Vagina (tissue), 2 donors: ENCODE results near the gene RFTN1.

ENCODE experiments used
- POLR2A ChIP-seq, 2 donors: fragments of 450-650 bp; IDR thresholded peaks; one replicate each; pipeline ENCODE4 v1.6.1; 2017; ENCODE audit warnings: antibody characterized with exemption in 2 of 2, mild to moderate bottlenecking in 2 of 2, moderate library complexity in 2 of 2
- TF ChIP-seq, protein P1 (sequence below), 3 experiments: fragments of 450-650 bp in 2 of 3; fragments of 200-600 bp in 1 of 3; sonication (generic) in 1 of 3; IDR thresholded peaks; one replicate each; pipeline ENCODE4 v1.5.1; 2017 to 2019; ENCODE audit warnings: antibody characterized with exemption in 3 of 3, mild to moderate bottlenecking in 2 of 3, moderate library complexity in 2 of 3

DNA sequence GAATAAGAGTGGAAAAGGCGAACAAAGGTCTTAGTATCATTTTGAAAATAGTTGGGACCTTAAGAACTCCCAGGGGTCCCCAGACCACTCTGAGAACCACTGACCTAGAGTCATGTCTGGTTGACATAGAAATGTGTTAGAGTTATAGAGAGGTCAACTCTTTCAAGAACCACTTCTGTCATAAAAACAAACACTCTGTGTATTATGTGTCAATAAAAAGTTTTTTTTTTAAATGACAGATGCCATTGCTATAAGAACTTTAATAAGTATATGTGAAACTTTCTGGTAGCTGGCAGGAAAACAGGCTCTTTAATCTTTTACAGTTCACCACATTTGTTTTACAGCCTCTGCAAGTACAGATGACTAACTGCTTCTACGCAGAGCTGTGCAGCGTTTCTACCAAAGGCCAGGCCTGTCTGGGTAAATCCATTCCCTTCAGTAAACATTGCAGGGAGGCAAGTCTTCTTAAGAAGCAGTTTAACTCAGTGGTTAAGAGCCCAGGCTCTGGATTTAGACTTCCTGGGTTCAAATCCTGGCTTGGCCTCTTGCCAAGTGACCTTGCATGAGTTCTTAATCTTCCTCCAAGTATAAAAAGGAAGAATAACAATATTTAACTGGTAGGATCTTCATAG lies 56.6 kb downstream of the RFTN1 start:
- TF ChIP-seq, protein P1, sequence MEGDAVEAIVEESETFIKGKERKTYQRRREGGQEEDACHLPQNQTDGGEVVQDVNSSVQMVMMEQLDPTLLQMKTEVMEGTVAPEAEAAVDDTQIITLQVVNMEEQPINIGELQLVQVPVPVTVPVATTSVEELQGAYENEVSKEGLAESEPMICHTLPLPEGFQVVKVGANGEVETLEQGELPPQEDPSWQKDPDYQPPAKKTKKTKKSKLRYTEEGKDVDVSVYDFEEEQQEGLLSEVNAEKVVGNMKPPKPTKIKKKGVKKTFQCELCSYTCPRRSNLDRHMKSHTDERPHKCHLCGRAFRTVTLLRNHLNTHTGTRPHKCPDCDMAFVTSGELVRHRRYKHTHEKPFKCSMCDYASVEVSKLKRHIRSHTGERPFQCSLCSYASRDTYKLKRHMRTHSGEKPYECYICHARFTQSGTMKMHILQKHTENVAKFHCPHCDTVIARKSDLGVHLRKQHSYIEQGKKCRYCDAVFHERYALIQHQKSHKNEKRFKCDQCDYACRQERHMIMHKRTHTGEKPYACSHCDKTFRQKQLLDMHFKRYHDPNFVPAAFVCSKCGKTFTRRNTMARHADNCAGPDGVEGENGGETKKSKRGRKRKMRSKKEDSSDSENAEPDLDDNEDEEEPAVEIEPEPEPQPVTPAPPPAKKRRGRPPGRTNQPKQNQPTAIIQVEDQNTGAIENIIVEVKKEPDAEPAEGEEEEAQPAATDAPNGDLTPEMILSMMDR (IDR thresholded peaks at IDR 0.05): no peak
- no peak for TF ChIP-seq POLR2A (IDR thresholded peaks at IDR 0.05)
